ENCODE measurements around the gene SERF1B.
"Not testable (repeated sequence)": the region's sequence is repeated elsewhere in the genome, so short reads cannot be mapped to it uniquely, and the experiment has no call there.

DNA sequence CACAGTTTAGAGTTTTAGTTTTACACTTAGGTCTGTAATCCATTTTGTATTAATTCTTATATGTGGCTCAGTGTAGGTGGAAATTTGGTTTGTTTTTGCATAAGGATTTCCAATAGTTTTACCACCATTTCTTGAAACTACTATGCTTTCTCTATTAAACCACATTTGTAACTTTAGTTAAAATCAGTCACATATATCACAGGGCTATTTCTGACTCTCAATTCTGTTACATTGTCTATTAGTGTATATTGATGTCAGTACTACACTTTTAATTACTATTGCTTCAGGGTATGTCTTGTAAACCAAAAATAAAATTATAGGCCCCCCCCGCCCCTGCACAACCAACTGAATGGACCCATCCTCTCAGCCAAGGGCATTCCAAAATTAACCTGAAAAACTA lies 32.1 kb downstream of the SERF1B start:
- not testable (repeated sequence) for TF ChIP-seq OSR1, ZFP30 (CRISPR knock-in tag; IDR thresholded peaks at IDR 0.05)

All from SK-N-SH treated with all-trans-retinoic acid at 6 μM for 48 hours (cell line).